ENCODE measurements around the gene P2RY6. TPM values are rescaled to one million over a fixed set of nuclear protein-coding genes. Genes with fewer than 3 reads are reported as not detected.
"Not testable (repeated sequence)": the region's sequence is repeated elsewhere in the genome, so short reads cannot be mapped to it uniquely, and the experiment has no call there.

The P2RY6 gene
- total and polyA plus RNA-seq, 5 donors from 2014 or later, result not detected

DNA sequence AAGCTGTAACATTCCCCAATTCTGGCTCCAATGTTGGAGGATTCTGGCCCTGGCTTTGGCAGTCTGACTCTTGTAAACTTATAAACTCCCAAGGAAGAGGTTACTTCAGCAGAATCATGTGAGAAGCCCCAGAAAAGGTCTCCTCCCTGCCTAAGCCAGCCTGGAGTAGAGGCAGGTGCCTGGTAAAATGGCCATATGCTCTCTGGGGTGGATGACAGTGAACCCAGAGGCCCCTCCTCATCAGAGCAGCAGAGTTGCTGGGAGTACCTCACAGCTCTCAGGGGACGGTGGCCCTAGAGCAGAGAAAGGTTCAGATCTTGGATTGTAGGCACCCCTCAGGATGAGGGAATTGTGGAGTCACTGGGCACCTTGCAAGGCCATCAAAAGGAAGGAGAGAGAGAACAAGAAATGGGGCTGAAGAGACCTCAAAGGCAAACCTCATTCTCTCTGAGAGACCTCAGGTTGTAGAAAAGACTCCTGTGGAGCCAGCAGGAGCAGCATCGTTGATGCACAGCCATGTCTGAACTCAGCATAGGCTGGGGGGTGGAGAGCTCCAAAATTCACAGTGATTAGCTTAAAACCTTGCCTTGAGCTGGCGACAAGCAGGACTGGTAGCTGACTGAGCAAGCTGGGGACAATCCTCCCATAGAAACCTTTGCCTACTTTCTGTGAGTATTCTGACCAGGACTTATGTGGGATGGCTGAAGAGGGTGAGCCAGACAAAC is 4.9 kb upstream of the P2RY6 start:
- no peak for DNase-seq
- no peak overlapping the region for H3K27ac ChIP-seq (ENCODE audit: insufficient read depth, low read length, poor library complexity, severe bottlenecking)
- Mint-ChIP-seq H3K27me3 (peaks cover 37% of the 10 kb centered on the region), H3K9me3 (peaks cover 0 to 4% (median 0%) of the 10 kb centered on the region in 7 donors), H3K4me1 (no peaks in the 10 kb centered on the region), H3K36me3 (no peaks in the 10 kb centered on the region), H3K4me3 (no peak overlapping the region), H3K27ac (no peak overlapping the region)
- ATAC-seq (ENCODE audit: low read depth in 2 of 2), result no peak
- H3K4me3 ChIP-seq (ENCODE audit: low read depth, low read length), result no peak overlapping the region
- no peaks in the 10 kb centered on the region for H3K9me3 ChIP-seq (ENCODE audit: control insufficient read depth in 2 of 2, low read length in 2 of 2)
- peaks cover 11% of the 10 kb centered on the region for H3K27me3 ChIP-seq (ENCODE audit: control insufficient read depth, insufficient read depth, low read length)
- H3K4me1 ChIP-seq (ENCODE audit: control insufficient read depth, insufficient read depth, low read length, poor library complexity, severe bottlenecking), result no peaks in the 10 kb centered on the region
- no peaks in the 10 kb centered on the region for H3K36me3 ChIP-seq (ENCODE audit: control insufficient read depth, insufficient read depth, low read length)

GRCh38 chr11:73267906-73268540 is 4.1 kb upstream of the P2RY6 start:
- Mint-ChIP-seq H3K4me3 (no peak overlapping the region), H3K9me3 (peaks cover 0 to 3% (median 0%) of the 10 kb centered on the region in 7 donors), H3K36me3 (no peaks in the 10 kb centered on the region), H3K27ac (no peak overlapping the region), H3K27me3 (peaks cover 37% of the 10 kb centered on the region), H3K4me1 (no peaks in the 10 kb centered on the region)
- H3K4me3 ChIP-seq (ENCODE audit: low read depth, low read length), result no peak overlapping the region
- H3K36me3 ChIP-seq (ENCODE audit: control insufficient read depth, insufficient read depth, low read length), result no peaks in the 10 kb centered on the region
- ATAC-seq (ENCODE audit: low read depth in 2 of 2) (no peak), DNase-seq (no peak)
- no peak overlapping the region for H3K27ac ChIP-seq (ENCODE audit: insufficient read depth, low read length, poor library complexity, severe bottlenecking)
- no peaks in the 10 kb centered on the region for H3K4me1 ChIP-seq (ENCODE audit: control insufficient read depth, insufficient read depth, low read length, poor library complexity, severe bottlenecking)
- H3K27me3 ChIP-seq (ENCODE audit: control insufficient read depth, insufficient read depth, low read length), result peaks cover 9% of the 10 kb centered on the region
- no peaks in the 10 kb centered on the region for H3K9me3 ChIP-seq (ENCODE audit: control insufficient read depth in 2 of 2, low read length in 2 of 2)

GRCh38 chr11:73268671-73269271 is 3.4 kb upstream of the P2RY6 start:
- no peaks in the 10 kb centered on the region for H3K9me3 ChIP-seq (ENCODE audit: control insufficient read depth in 2 of 2, low read length in 2 of 2)
- no peaks in the 10 kb centered on the region for H3K36me3 ChIP-seq (ENCODE audit: control insufficient read depth, insufficient read depth, low read length)
- ATAC-seq (ENCODE audit: low read depth in 2 of 2) (no peak), DNase-seq (no peak)
- no peaks in the 10 kb centered on the region for H3K36me3 Mint-ChIP-seq
- peaks cover 2% of the 10 kb centered on the region for H3K27me3 ChIP-seq (ENCODE audit: control insufficient read depth, insufficient read depth, low read length)
- no peak overlapping the region for H3K4me3 Mint-ChIP-seq
- H3K4me1 Mint-ChIP-seq, result no peaks in the 10 kb centered on the region
- H3K27me3 Mint-ChIP-seq, result peaks cover 30% of the 10 kb centered on the region
- no peak overlapping the region for H3K27ac ChIP-seq (ENCODE audit: insufficient read depth, low read length, poor library complexity, severe bottlenecking)
- H3K9me3 Mint-ChIP-seq, result peaks cover 0 to 3% (median 0%) of the 10 kb centered on the region in 7 donors
- no peak overlapping the region for H3K27ac Mint-ChIP-seq
- no peak overlapping the region for H3K4me3 ChIP-seq (ENCODE audit: low read depth, low read length)
- no peaks in the 10 kb centered on the region for H3K4me1 ChIP-seq (ENCODE audit: control insufficient read depth, insufficient read depth, low read length, poor library complexity, severe bottlenecking)

- Histone ChIP-seq H3K9me3 (ENCODE audit: control insufficient read depth in 2 of 2, low read length in 2 of 2) (no peaks in the 10 kb centered on the region), H3K27ac (ENCODE audit: insufficient read depth, low read length, poor library complexity, severe bottlenecking) (no peak overlapping the region), H3K4me1 (ENCODE audit: control insufficient read depth, insufficient read depth, low read length, poor library complexity, severe bottlenecking) (no peaks in the 10 kb centered on the region), H3K36me3 (ENCODE audit: control insufficient read depth, insufficient read depth, low read length) (no peaks in the 10 kb centered on the region), H3K27me3 (ENCODE audit: control insufficient read depth, insufficient read depth, low read length) (no peaks in the 10 kb centered on the region), H3K4me3 (ENCODE audit: low read depth, low read length) (no peak overlapping the region)
- Mint-ChIP-seq H3K36me3 (no peaks in the 10 kb centered on the region), H3K9me3 (peaks cover 0 to 3% (median 0%) of the 10 kb centered on the region in 7 donors), H3K4me1 (no peaks in the 10 kb centered on the region), H3K4me3 (no peak overlapping the region), H3K27me3 (peaks cover 29% of the 10 kb centered on the region), H3K27ac (no peak overlapping the region)
- DNase-seq (no peak), ATAC-seq (ENCODE audit: low read depth in 2 of 2) (no peak)
These were observed 2.6 kb upstream of the P2RY6 start for GRCh38 chr11:73269459-73270015.

- H3K4me3 Mint-ChIP-seq, result no peak overlapping the region
- H3K27me3 ChIP-seq (ENCODE audit: control insufficient read depth, insufficient read depth, low read length), result peaks cover under 1% of the 10 kb centered on the region
- no peaks in the 10 kb centered on the region for H3K4me1 ChIP-seq (ENCODE audit: control insufficient read depth, insufficient read depth, low read length, poor library complexity, severe bottlenecking)
- no peaks in the 10 kb centered on the region for H3K4me1 Mint-ChIP-seq
- H3K36me3 ChIP-seq (ENCODE audit: control insufficient read depth, insufficient read depth, low read length), result no peaks in the 10 kb centered on the region
- H3K9me3 ChIP-seq (ENCODE audit: control insufficient read depth in 2 of 2, low read length in 2 of 2), result no peaks in the 10 kb centered on the region
- H3K9me3 Mint-ChIP-seq, result no peaks in the 10 kb centered on the region
- DNase-seq, result no peak
- H3K27ac ChIP-seq (ENCODE audit: insufficient read depth, low read length, poor library complexity, severe bottlenecking), result no peak overlapping the region
- ATAC-seq (ENCODE audit: low read depth in 2 of 2), result no peak
- no peak overlapping the region for H3K4me3 ChIP-seq (ENCODE audit: low read depth, low read length)
- H3K36me3 Mint-ChIP-seq, result no peaks in the 10 kb centered on the region
- H3K27ac Mint-ChIP-seq, result no peak overlapping the region
- H3K27me3 Mint-ChIP-seq, result peaks cover 24% of the 10 kb centered on the region
These were observed 1.9 kb upstream of the P2RY6 start for GRCh38 chr11:73270016-73270854.

- no peak for DNase-seq
- Histone ChIP-seq H3K36me3 (ENCODE audit: control insufficient read depth, insufficient read depth, low read length) (no peaks in the 10 kb centered on the region), H3K9me3 (ENCODE audit: control insufficient read depth in 2 of 2, low read length in 2 of 2) (no peaks in the 10 kb centered on the region), H3K27me3 (ENCODE audit: control insufficient read depth, insufficient read depth, low read length) (peaks cover 2% of the 10 kb centered on the region), H3K4me1 (ENCODE audit: control insufficient read depth, insufficient read depth, low read length, poor library complexity, severe bottlenecking) (no peaks in the 10 kb centered on the region), H3K4me3 (ENCODE audit: low read depth, low read length) (no peak overlapping the region), H3K27ac (ENCODE audit: insufficient read depth, low read length, poor library complexity, severe bottlenecking) (no peak overlapping the region)
- Mint-ChIP-seq H3K27ac (no peak overlapping the region), H3K4me1 (no peaks in the 10 kb centered on the region), H3K27me3 (peaks cover 23% of the 10 kb centered on the region), H3K4me3 (no peak overlapping the region), H3K36me3 (no peaks in the 10 kb centered on the region), H3K9me3 (no peaks in the 10 kb centered on the region)
- no peak for ATAC-seq (ENCODE audit: low read depth in 2 of 2)
These were observed 1.2 kb upstream of the P2RY6 start for GRCh38 chr11:73270855-73271477.

DNA sequence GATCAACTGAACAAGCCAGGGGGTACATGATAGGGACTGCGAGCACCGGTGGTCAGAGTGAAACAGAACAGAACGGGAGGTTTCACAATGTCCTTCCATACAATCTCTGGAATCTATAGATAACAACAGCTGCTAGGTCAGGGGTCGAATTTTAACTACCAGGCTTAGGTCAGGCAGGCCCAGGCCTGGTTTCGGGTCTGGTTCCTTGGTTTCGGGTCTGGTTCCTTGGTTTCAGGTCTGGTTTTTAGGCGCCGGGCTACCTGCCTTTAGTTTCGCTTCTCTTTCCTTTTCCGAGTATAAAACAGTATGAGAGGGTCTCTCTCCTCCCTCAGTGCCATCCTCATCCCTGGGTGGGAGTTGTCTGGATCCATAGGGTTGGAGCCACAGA is 666 bp upstream of the P2RY6 start:
- not testable (repeated sequence) for H3K9me3 Mint-ChIP-seq; H3K27ac ChIP-seq (ENCODE audit: insufficient read depth, low read length, poor library complexity, severe bottlenecking); H3K9me3 ChIP-seq (ENCODE audit: control insufficient read depth in 2 of 2, low read length in 2 of 2); H3K4me3 Mint-ChIP-seq; H3K36me3 ChIP-seq (ENCODE audit: control insufficient read depth, insufficient read depth, low read length); H3K27me3 ChIP-seq (ENCODE audit: control insufficient read depth, insufficient read depth, low read length); H3K27ac Mint-ChIP-seq; ATAC-seq (ENCODE audit: low read depth in 2 of 2); DNase-seq; H3K4me1 Mint-ChIP-seq; H3K4me3 ChIP-seq (ENCODE audit: low read depth, low read length); H3K36me3 Mint-ChIP-seq; H3K4me1 ChIP-seq (ENCODE audit: control insufficient read depth, insufficient read depth, low read length, poor library complexity, severe bottlenecking)
- H3K27me3 Mint-ChIP-seq, result peaks cover 23% of the 10 kb centered on the region
